GM18498 (cell line): ENCODE measurements around the gene ARHGDIA.

Experiments
- ATAC-seq: cut with Tn5 transposase; IDR thresholded peaks from one replicate; pipeline ENCODE4 v1.9.1; 2021; ENCODE audit warnings: mild to moderate bottlenecking, moderate library complexity; ENCODE audit not compliant: unreplicated experiment

The ARHGDIA gene

DNA sequence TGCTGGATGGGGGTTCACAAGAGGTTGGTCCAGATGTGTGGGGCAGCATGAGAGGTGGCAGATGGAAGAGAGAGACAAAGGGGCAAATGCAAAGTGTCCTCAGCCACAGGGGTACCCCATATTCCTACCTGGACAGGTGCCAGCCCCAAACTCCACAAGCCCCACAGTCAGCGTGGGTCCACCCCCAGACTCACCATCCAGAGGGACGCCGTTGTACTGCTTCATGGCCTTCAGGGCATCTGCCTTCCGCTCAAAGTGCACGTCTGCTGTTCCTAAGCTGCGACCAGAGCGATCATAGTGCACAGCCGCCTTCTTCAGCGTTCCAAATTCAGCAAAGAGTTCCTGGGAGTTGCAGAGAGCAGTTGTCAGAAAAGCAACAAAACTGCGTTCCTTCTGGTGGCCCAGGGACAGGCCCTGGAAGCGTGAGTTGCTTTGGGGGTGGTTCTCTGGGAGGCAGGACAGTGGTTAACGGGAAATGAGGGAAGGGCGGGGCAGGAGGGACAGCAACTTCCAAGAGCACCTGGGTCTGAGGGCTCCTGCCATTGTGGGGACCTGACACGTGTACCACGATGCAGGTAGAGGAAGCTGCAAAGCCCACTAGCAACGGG lies 18.0 kb upstream of the ARHGDIA start:
- ATAC-seq, result no peak

DNA sequence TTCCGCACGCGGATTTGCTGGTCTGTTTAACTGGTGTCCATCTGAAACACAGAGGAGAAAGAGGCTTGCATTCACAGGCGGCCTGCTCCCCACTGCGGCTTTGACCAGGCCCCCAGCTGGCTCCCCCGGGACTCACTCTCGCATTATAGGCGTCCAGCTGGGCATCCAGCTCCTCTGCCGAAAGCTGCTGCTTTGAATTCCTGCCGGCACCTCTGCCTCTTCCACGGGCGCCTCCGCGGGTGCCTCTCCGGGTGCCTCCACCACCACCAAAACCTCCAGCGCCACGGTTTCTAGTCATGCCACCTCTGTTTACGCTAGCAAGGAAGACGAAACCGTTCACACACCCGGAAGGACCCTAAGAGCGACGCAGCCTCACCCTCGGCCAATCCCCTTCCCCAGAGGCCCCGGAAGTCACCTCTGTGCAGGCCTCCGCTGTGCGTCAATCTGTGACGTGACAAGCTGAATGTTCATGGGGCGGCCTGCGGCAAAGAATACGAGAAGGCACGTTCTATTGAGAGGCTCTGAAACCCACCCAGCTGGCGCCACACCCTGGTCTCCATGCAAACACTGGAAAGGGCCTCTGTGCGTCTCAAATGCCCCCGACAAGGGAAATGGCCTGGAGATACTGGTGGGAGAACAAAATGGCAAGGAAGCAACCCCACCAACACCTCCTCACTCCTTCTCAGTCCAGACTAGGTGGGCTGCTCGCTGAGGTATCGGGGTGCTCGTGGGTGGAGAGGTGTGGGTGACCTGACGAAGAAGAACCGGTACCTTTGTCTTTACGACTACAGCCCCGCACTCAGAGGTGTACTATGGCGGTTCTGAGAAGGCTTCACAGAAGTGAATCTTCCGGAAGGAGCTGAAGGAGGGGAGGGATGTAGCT lies 17.2 kb upstream of the ARHGDIA start:
- ATAC-seq, result no peak

DNA sequence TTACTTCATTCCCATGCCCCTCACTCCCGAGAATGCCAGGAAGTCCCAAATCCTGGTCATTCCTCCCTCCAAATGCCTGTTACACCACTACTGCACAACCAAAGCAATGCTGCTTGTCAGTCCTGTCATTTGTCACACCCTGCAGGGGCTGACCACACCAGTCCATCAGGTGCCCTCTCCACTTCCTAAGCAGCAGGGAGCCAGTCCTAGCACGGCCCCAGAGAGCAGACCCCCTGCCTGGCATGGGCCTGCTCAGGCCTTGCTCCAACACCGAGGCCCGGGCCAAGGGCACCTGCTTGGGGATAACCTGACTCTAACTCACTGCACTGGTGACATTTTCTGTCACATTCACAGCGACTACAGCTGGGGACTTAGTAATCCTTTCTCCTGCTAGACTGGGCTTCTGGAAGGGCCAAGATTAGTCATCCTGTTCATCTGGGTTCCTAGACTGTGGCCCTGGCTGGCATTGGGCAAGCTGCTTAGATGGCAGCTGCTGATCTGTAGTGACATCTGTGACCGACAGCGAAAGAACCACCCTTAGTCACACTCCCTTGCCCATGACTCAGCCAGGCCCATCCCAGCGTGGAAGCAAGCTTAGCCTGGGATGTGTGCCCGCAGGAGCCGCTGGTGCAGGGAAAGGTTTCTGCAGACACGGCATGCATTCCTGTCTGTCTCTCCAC lies 14.9 kb upstream of the ARHGDIA start:
- no peak for ATAC-seq

- no peak for ATAC-seq
These were observed 14.3 kb upstream of the ARHGDIA start for GRCh38 chr17:81885454-81885853.

- ATAC-seq, result no peak
These were observed 13.8 kb upstream of the ARHGDIA start for GRCh38 chr17:81884968-81885367.

GRCh38 chr17:81884520-81884919 lies 13.4 kb upstream of the ARHGDIA start:
- no peak for ATAC-seq

DNA sequence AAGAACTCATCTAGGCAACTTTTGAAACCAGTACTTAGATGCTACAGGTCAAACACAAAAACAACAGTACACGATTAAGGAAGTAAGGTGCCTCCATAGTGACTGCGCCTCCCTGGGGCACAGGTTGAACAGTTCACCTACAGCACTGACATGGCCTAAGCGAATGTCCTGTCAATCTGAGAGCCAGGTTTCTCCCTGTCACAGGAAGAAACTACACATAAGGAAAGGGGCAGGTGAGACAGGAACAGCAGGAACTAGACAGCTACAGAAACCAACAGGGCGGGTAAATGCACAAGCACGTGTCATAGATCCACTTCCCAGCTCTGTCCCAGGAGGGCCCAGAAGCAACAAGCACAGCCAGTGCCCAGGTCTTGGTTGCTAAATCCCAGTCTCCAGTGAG lies 8.0 kb upstream of the ARHGDIA start:
- no peak for ATAC-seq

DNA sequence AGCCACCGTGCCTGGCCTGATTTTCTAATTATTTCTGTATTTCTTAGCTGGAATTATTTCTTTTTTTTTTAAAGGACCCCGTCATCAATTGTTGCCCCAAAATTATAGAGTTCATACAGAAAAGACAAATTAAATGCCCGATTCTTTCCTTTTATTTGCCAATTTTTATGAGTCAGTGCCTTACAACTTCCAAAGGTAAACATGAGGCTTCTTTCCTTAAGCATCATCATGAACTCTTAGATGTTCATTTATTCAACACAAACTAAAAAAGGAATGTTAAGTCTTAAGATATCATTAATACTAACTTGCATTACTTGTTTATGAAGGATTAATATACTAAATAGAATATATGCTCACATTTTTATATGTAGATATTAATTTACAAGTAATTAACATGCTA lies 7.2 kb upstream of the ARHGDIA start:
- no peak for ATAC-seq

DNA sequence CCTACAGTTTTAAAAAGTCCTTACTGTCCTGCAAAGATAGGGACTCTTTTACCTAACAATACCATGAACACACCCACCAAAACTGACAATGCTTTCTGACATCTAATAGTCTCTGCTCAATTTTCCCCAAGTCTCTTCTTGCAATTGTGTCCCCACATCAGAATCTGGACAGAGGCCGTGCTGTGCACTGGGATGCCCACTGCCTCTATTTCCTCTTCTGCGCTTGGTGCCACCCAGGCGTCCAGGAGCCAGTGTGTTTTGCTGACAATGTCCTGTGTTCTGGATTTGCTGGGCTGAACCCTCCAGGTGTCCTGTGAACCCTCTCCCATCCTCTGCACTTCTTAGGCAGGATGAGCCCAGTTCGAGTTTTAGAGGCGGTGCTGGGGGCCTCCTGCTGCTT lies 6.4 kb upstream of the ARHGDIA start:
- no peak for ATAC-seq

GRCh38 chr17:81871387-81872230 lies 472 bp upstream of the ARHGDIA start:
- peak; percentile 58 for ATAC-seq

GRCh38 chr17:81870131-81870980 lies 781 bp downstream of the ARHGDIA start:
- peak; percentile 11 for ATAC-seq

DNA sequence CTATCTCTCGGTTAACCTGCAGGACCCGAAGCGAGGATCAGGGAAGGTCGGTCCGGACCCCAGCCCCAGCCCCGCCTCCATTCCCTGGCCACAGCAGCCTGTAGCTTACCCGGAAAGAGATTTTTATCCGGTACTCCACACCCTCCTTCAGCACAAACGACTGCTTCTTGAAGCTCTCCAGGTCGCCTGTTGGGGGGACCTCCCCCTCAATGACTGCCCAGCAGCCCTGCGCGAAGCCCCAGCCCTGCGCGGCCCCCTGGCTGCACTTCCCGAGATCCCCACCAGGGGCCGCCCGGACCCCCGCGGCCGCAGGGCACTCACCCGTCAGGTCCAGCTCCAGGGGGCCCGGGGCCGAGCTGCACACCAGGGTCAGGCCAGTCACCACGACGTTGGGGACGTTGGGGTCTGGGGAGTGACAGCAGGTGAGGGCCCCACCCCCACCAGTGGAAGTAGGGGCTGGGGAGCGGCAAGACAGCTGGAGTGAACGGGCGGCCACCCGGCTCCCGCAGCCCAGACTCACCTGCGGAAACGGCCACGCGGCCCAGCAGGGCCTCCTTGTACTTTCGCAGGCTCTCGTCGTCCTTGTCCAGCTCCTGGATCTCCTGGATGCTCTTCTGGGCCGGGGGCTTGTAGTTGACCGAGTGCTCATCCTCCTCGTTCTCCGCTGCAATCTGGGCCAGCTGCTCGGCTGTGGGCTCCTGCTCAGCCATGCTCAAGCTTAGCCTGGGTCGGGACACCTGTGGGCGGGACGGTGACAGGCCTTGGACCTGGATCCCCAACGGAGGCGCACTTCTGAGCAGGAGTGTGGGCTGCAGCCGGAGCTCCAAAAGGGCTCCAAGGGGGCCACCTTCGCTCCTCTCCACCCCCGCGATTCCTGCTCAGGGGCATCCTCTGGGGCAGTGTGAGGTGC lies 1.7 kb downstream of the ARHGDIA start:
- ATAC-seq, result no peak

DNA sequence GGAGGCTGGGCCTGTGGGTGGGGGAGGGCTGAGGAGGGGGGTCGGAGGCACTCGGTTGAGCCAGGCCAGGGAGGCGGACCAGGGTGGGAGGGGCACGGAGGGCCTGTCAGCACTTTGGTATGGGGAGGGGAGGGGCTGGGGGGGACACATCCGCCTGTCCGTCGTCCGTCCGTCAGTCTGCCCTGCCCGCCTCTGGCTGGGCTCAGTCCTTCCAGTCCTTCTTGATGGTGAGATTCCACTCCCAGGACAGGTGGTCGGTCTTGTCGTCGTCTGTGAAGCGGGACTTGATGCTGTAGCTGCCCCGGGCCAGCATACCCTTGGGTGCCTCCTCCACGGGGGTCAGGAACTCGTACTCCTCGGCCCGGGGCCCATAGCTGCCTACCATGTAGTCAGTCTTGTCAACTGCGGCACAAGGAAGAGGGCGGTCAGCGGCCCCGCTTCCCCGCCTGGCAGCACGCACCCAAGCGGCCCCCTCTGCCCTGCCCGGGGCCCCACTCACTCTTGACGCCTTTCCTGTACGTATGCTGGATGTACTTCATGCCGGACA lies 2.4 kb downstream of the ARHGDIA start:
- no peak for ATAC-seq

DNA sequence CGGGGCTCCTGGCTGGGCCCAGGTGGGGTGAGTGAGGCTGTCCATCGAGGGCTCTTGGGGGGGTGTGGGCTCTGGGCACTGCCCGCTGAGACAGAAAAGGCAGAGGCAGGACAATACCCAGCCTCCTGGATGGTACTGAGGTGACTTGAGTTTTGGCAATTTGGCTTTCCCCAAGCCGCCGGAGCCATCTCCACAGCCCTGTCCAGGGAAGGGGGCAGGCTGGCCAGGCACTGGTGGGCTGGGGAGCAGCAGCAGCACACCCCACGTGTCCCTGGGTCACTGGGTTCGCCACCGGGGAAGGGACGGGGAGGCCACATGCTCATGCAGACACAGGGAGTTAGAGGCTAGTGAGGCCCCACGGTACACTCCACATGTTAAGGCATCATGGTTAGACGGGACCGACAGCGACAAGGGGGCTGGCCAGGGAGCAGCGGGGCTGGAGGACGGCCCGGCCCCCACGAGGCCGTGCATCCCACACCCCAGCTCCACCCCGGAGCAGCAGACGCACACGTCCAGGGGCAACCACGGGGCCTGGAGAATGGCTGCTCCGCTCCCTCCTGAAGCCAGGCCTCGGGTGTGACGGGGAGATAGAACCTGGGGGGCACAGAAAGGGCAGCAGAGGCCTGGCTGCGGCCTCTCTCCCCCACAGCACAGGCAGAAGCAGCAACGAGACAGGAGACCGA lies 3.0 kb downstream of the ARHGDIA start:
- no peak for ATAC-seq

DNA sequence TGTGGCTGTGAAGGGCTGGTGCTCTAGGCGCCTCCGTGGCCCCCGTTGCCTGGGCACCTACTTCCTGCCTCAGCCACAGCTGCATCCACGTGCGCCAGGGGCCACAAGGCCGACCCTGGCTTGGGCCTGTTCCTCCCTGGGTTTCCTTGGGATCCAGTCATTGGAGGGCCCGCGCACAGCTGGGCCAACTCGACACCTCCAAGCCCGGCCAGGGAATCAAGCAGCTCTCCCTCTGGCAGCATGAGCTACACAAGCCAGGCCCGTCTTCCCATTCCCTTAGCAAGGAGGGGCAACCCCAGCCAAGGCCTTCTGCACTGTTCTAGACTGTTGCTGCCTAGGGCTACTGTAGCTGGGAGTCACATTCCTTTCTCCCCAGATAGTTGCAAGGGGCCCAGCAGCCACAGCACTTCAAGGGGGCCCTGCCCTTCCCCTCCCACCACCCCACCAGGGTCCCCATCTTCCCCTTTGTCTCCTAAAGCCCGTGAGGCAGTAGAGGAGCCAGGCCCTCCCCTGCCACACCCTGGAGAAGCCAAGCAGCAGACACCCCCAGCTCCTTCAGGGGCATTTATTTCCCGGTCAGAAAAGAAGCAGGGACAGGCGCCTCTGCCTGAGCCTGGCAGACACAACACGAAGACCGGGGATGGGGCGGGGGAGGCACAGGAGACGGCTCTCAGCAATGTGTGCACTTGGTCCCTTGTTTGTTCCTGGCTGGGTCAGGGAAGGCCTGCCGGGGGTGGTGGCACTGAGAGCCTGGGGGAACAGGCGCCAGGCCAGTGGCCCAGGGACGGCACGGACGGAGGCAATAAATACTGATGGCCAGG lies 3.8 kb downstream of the ARHGDIA start:
- no peak for ATAC-seq

GRCh38 chr17:81866440-81867169 lies 4.5 kb downstream of the ARHGDIA start:
- no peak for ATAC-seq
